Activated T-cell treated with anti-CD3 and anti-CD28 coated beads for 24 hours (primary cell): Measurements from ENCODE around the gene FLII.
A peak's percentile ranks its signal among the peaks of the same experiment; 100 is the strongest.

Source experiments
- DNase-seq: peaks from one replicate; pipeline ENCODE4 v3.0.0-alpha.2; 2020; ENCODE audit warnings: low read depth

Gene FLII

GRCh38 chr17:18241229-18241871, 17.2 kb downstream of the FLII start:
- no peak for DNase-seq

GRCh38 chr17:18240449-18240848, 18.1 kb downstream of the FLII start:
- no peak for DNase-seq

- DNase-seq, result no peak
Measured at GRCh38 chr17:18238299-18238698, 20.2 kb downstream of the FLII start.

DNA sequence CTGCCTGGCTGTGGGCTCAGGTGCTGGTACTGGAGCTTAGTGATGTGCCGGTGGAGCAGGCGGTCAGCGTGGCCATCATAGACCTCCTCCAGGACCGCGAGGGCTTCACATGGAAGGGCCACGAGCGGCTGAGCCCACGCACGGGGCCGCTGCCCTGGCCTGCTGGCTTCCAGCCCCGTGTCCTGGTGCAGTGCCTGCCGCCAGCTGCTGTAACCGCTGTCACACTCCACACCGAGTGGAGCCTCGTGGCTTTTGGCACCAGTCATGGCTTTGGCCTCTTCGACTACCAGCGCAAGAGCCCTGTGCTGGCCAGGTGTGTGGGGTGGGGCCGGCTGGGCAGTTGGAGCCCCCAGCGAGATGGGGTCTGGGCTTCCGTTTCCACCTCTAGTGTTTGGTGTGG, 21.1 kb downstream of the FLII start:
- DNase-seq, result no peak

DNA sequence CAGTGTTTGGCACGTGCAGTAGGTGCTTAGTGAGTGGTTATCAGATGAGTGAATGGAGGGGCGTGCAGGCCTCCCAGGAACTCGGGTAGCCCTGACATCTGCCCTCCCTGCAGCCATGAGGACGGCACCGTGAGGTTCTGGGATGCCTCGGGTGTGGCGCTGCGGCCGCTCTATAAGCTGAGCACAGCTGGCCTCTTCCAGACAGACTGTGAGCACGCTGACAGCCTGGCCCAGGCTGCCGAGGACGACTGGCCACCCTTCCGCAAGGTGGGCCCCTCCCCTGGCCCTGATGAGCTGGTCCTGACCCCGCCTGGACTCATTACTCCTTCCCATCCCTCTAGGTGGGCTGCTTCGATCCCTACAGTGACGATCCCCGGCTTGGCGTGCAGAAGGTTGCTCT, 22.0 kb downstream of the FLII start:
- DNase-seq, result no peak

GRCh38 chr17:18235743-18236256, 22.7 kb downstream of the FLII start:
- DNase-seq, result no peak

GRCh38 chr17:18234853-18235380, 23.6 kb downstream of the FLII start:
- DNase-seq, result no peak

DNA sequence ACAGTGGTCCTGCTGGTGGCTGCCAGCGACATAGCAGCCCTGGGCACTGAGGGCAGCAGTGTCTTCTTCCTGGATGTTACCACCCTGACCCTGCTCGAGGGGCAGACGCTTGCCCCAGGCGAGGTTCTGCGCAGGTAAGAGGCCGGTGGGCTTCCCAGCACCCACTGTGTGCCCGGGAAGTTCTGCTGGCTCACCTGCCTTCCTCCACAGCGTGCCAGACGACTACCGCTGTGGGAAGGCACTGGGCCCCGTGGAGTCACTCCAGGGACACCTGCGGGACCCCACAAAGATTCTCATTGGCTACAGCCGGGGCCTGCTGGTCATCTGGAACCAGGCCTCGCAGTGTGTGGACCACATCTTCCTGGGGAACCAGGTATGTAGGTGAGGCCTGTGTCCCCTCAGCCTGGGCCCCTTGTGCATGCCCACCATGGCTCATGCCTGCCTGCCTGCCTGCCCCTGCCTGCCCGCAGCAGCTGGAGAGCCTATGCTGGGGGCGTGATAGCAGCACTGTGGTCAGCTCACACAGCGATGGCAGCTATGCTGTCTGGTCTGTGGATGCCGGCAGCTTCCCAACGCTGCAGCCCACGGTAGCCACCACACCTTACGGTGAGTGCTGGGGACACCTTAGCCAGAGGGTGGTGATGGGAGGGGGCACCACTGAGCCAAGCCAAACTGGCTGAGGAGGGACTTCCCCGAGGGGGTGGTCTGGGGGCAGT, 24.6 kb downstream of the FLII start:
- no peak for DNase-seq

DNA sequence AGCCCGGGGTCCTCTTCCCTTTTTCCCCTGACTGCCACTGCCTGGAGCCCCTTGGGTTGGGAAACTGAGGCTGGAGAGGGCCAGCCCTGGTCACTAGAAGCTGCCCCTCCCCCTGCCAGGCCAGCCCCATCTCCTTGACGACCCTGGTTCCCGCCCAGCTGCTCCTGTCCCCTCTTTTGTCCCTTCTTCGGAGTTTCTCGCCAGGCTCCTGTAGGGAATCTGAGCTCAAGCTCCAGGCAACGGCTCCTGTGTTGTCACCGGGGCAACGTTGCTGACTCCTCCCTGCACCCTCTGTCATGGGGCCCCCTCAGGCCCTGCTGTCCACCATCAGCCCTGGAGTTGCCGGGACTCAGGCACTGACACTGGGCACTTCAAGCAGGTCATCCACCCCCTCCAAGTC, 27.4 kb downstream of the FLII start:
- no peak for DNase-seq

GRCh38 chr17:18230288-18231141, 28.0 kb downstream of the FLII start:
- DNase-seq, result no peak

DNA sequence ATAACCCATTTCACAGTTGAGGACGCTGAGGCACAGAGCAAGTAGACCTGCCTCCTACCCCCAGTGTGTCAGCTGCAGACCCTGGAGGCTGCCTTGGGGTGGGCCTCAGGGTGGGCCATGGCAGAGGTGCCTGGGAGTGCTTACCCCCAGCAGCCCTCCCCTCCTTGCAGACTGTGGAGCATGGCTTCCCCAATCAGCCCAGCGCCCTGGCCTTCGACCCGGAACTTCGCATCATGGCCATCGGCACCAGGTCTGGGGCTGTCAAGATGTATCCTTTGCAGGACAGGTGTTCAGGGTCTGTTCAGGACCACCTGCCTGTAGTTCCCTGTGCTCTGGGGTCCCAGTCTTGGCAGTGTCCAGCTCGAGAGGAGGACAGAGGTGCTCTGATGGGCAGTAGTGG, 28.8 kb downstream of the FLII start:
- DNase-seq, result no peak

GRCh38 chr17:18229254-18229653, 29.3 kb downstream of the FLII start:
- no peak for DNase-seq

- no peak for DNase-seq
Measured at GRCh38 chr17:18228176-18228682, 30.3 kb downstream of the FLII start.

GRCh38 chr17:18227635-18228034, 30.9 kb downstream of the FLII start:
- DNase-seq, result no peak

DNA sequence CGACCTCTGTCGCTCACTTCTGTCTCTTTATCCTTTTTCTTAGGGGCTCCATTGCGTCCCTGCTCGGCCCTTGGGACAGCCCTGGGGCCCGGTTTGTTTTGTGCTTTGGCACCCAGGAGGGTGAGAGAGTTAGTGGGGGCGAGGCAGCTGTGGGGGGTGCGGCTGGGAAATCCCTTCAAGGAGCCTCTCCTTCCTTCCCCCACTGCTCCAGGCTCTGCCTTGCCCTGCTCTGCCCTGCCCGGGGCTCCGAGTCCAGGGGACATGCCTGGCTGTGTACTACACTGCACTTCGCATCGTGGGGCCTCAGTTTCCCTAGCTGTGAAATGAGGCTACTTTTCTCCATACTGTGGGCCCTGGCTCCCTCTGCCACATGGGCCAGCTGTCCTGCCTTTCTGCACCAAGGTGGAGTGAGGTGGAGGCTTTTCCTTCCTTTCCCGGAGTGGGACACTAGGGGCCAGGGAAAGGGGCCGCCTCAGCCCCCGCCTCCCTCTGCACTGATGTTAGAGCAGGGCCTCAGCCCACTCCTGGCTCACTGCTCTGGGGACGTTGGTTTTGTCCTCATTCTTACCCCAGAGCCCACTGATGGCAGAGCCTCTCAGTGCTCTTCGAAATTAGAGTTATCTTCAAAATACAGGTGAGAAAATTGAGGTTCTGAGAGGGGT, 32.1 kb downstream of the FLII start:
- DNase-seq, result no peak

- DNase-seq, result peak; percentile 1
Measured at GRCh38 chr17:18225642-18226283, 32.8 kb downstream of the FLII start.

- DNase-seq, result peak; percentile 94
Measured at GRCh38 chr17:18225121-18225641, 33.4 kb downstream of the FLII start, which contains the start of gene LLGL1. Gene LLGL1, plus strand, starts transcription at chr17:18225635. Its CDS starts 48 bp downstream, at chr17:18225683.

GRCh38 chr17:18224387-18225120, 34.0 kb downstream of the FLII start:
- DNase-seq, result no peak

DNA sequence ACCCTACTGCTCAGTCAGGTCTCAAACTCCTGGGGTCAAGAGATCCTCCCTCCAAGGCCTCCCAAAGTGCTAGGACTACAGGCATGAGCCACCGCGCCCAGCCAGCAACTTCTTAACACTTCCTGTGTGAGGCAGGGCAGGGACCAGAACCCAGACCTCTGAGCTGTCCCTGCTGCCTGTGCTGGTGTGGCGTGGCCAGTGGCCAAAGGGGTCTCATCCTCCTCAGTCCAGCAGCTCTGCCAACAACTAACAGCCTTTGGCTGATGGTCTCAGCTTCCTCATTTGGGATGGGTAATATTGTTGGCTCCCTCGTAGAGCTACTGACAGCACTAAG, 34.5 kb downstream of the FLII start:
- DNase-seq, result no peak

- DNase-seq, result no peak
Measured at GRCh38 chr17:18218756-18219415, 39.7 kb downstream of the FLII start.
